K562 (cell line): Measurements from ENCODE around the gene TMEM270. TPM values are rescaled to one million over a fixed set of nuclear protein-coding genes. Genes with fewer than 3 reads are reported as not detected.

Experiments
- ATAC-seq: fragments of 200-7000 bp; cut with Tn5 transposase; 3 replicates; pipeline ENCODE4 v1.9.1; 2020; ENCODE audit warnings: moderate library complexity
- BruUV-seq: library from RNA; stranded (reverse); fragments of 400-500 nt; replicated peaks from 2 replicates; lab custom pipeline; 2021; lab: Mats Ljungman, UMichigan
- CTCF ChIA-PET: fragments of 300-600 bp; formaldehyde crosslinking; extraction: SDS; loops from one replicate; lab custom pipeline; 2021; ENCODE audit warnings: low intra/inter-chr PET ratio; lab: Yijun Ruan, JAX
- POLR2A ChIA-PET: fragments of 300-600, 350-650 bp; sonication (Branson Sonifier 250); formaldehyde crosslinking; extraction: SDS; loops from one replicate; lab custom pipeline; 2021; ENCODE audit warnings: antibody characterized with exemption, inconsistent platforms; lab: Yijun Ruan, JAX
- DNase-seq, 4 experiments: peaks; one replicate each; pipeline versions ENCODE4 v3.0.0 to v3.0.0-alpha.2; 2011 to 2018; ENCODE audit warnings: low spot score in 3 of 4, mixed read lengths in 3 of 4; ENCODE audit errors: extremely low read depth in 1 of 4
- FAIRE-seq: peaks from 2 replicates; lab custom pipeline; 2011; peaks lifted over from hg19 to GRCh38; lab: Jason Lieb, UNC
- H2AFZ ChIP-seq: 2 replicates; pipeline ENCODE4 v1.6.0; 2011; ENCODE audit warnings: low read depth, low read length, control low read depth, inconsistent platforms
- H3K27ac ChIP-seq: fragments of 200-600 bp; 3 replicates; pipeline ENCODE4 v1.8.0; 2011; ENCODE audit warnings: low read depth, mild to moderate bottlenecking, control low read depth, inconsistent platforms, low read length, moderate library complexity, mixed read lengths; ENCODE audit errors: extremely low read depth
- H3K27me3 ChIP-seq, 2 experiments: fragments of 300-600 bp in 1 of 2; 2 replicates in 1 of 2; 3 replicates in 1 of 2; pipeline versions ENCODE4 v1.6.0 to v1.8.0; 2011; ENCODE audit warnings: inconsistent platforms in 2 of 2, low read length in 2 of 2, mild to moderate bottlenecking in 1 of 2, mixed read lengths in 1 of 2, moderate library complexity in 1 of 2; ENCODE audit not compliant: control insufficient read depth in 2 of 2, insufficient read depth in 2 of 2
- H3K36me3 ChIP-seq: fragments of 300-600 bp; 3 replicates; pipeline ENCODE4 v1.8.0; 2011; ENCODE audit warnings: mild to moderate bottlenecking, low read length, inconsistent platforms; ENCODE audit not compliant: control insufficient read depth, insufficient read depth
- H3K4me1 ChIP-seq, 2 experiments: fragments of 200-600 bp in 1 of 2; replicated peaks in 1 of 2; 2 replicates in 1 of 2; 3 replicates in 1 of 2; pipeline versions ENCODE4 v1.5.1 to v1.8.0; 2011; ENCODE audit warnings: inconsistent platforms in 2 of 2, low read length in 2 of 2, mild to moderate bottlenecking in 1 of 2, mixed read lengths in 1 of 2, moderate library complexity in 1 of 2; ENCODE audit not compliant: control insufficient read depth in 2 of 2, insufficient read depth in 2 of 2
- H3K4me2 ChIP-seq: 2 replicates; pipeline ENCODE4 v1.6.1; 2011; ENCODE audit warnings: low read length, control low read depth, inconsistent platforms, mixed read lengths; ENCODE audit not compliant: insufficient read depth
- H3K4me3 ChIP-seq: fragments of 200-600 bp; sonication (generic), shearing (Covaris generic); 2 replicates; pipeline ENCODE4 v1.5.1; 2016; ENCODE audit warnings: control low read depth, inconsistent platforms
- H3K79me2 ChIP-seq: fragments of 200-600 bp; 3 replicates; pipeline ENCODE4 v1.8.0; 2011; ENCODE audit warnings: low read length, inconsistent platforms; ENCODE audit not compliant: control insufficient read depth, insufficient read depth
- H3K9ac ChIP-seq, 2 experiments: 2 replicates each; pipeline versions ENCODE4 v1.6.0 to v1.6.1; 2011; ENCODE audit warnings: low read depth in 2 of 2, low read length in 2 of 2, control low read depth in 1 of 2, inconsistent platforms in 1 of 2, mild to moderate bottlenecking in 1 of 2, mixed read lengths in 1 of 2; ENCODE audit not compliant: insufficient read depth in 1 of 2
- H3K9me1 ChIP-seq: one replicate; pipeline ENCODE4 v1.6.0; 2011; ENCODE audit warnings: inconsistent platforms, mild to moderate bottlenecking, low read length, moderate library complexity; ENCODE audit not compliant: control insufficient read depth, insufficient read depth
- H3K9me3 ChIP-seq: replicated peaks from 2 replicates; pipeline ENCODE4 v1.5.1; 2011; ENCODE audit warnings: low read depth, low read length, inconsistent platforms; ENCODE audit not compliant: control insufficient read depth, insufficient read depth
- H4K20me1 ChIP-seq: replicated peaks from 2 replicates; pipeline ENCODE4 v1.6.1; 2011; ENCODE audit warnings: low read length, inconsistent platforms, mixed read lengths; ENCODE audit not compliant: control insufficient read depth, insufficient read depth
- ADNP ChIP-seq: fragments of 200-800 bp; sonication (Bioruptor generic); IDR thresholded peaks from 2 replicates; pipeline ENCODE4 v1.6.1; 2016; ENCODE audit warnings: missing genetic modification characterization, missing compliant biosample characterization
- ARHGAP35 ChIP-seq: fragments of 450-650 bp; IDR thresholded peaks from 2 replicates; pipeline ENCODE4 v1.6.1; 2018; ENCODE audit not compliant: partially characterized antibody
- CHCHD3 ChIP-seq: fragments of 250-450 bp; sonication (Bioruptor Pico); IDR thresholded peaks from 2 replicates; pipeline ENCODE4 v2.1.2; 2022; ENCODE audit warnings: mild to moderate bottlenecking
- ELF1 ChIP-seq: fragments of 200-800 bp; sonication (Bioruptor generic); IDR thresholded peaks from 2 replicates; pipeline ENCODE4 v1.6.1; 2016; ENCODE audit warnings: missing genetic modification characterization, missing compliant biosample characterization
- FOXK1 ChIP-seq: sonication (generic); formaldehyde crosslinking; IDR thresholded peaks from 2 replicates; pipeline ENCODE4 v1.8.0; 2022; ENCODE audit warnings: missing genetic modification reagents, mild to moderate bottlenecking, borderline replicate concordance
- GABPB1 ChIP-seq: sonication (generic); formaldehyde crosslinking; IDR thresholded peaks from 2 replicates; pipeline ENCODE4 v1.8.0; 2022; ENCODE audit warnings: mild to moderate bottlenecking, missing genetic modification reagents
- KDM4B ChIP-seq, 2 experiments: fragments of 450-650 bp in 1 of 2; sonication (generic) in 1 of 2; IDR thresholded peaks; 2 replicates each; pipeline ENCODE4 v1.6.1; 2016 to 2017; ENCODE audit warnings: borderline replicate concordance in 2 of 2, antibody characterized with exemption in 1 of 2, low read depth in 1 of 2, mild to moderate bottlenecking in 1 of 2
- MYC ChIP-seq, 2 experiments: fragments of 250-450 bp in 1 of 2; sonication (Bioruptor Pico) in 1 of 2; IDR thresholded peaks; 2 replicates each; pipeline versions ENCODE4 v1.5.1 to v1.6.1; 2012 to 2021; ENCODE audit warnings: low read depth in 2 of 2, borderline replicate concordance in 1 of 2, improper control_type of control experiment in 1 of 2, low read length in 1 of 2, mild to moderate bottlenecking in 1 of 2, moderate library complexity in 1 of 2
- NKRF ChIP-seq: fragments of 450-650 bp; IDR thresholded peaks from 2 replicates; pipeline ENCODE4 v1.6.1; 2016; ENCODE audit warnings: borderline replicate concordance
- SMARCA5 ChIP-seq: fragments of 450-650 bp; IDR thresholded peaks from 2 replicates; pipeline ENCODE4 v1.6.1; 2016
- UBTF ChIP-seq, 2 experiments: IDR thresholded peaks; 2 replicates each; pipeline ENCODE4 v1.6.1; 2012; ENCODE audit warnings: improper control_type of control experiment in 2 of 2, low read depth in 2 of 2, low read length in 2 of 2, borderline replicate concordance in 1 of 2
- ZBTB49 ChIP-seq: sonication (generic); formaldehyde crosslinking; IDR thresholded peaks from 2 replicates; pipeline ENCODE4 v1.8.0; 2022; ENCODE audit warnings: missing genetic modification reagents, mild to moderate bottlenecking, borderline replicate concordance
- ZNF121 ChIP-seq: sonication (generic); formaldehyde crosslinking; conservative IDR thresholded peaks from 2 replicates; pipeline ENCODE4 v1.8.0; 2022; ENCODE audit warnings: missing genetic modification reagents
- ZNF561 ChIP-seq: fragments of 450-650 bp; formaldehyde crosslinking; conservative IDR thresholded peaks from 2 replicates; pipeline ENCODE4 v1.4.0; 2020; ENCODE audit warnings: mild to moderate bottlenecking, moderate library complexity
- WGBS: fragments of 100-300 bp; shearing (Covaris generic); methylation state at CpG from one replicate; pipeline ENCODE4 v1.1.6; 2016; ENCODE audit warnings: low coverage, mixed read lengths; ENCODE audit not compliant: insufficient coverage; ENCODE audit errors: missing lambda C conversion rate; 5-methylcytosine and 5-hydroxymethylcytosine counted together
- in situ Hi-C: fragments of 300-500 bp; cut with MboI; formaldehyde crosslinking; loops from 4 replicates; pipeline ENCODE4 v1.15.0; 2018; ENCODE audit warnings: inconsistent platforms, mixed read lengths
- intact Hi-C: fragments of 100-400 bp; cut with micrococcal nuclease; formaldehyde crosslinking; loops from 2 replicates; pipeline ENCODE4 v1.14.2; 2022
- polyA plus RNA-seq, 8 experiments: library from polyadenylated mRNA; depleted of rRNA in 4 of 8; stranded (reverse) in 5 of 8; unstranded in 3 of 8; fragments of >200 nt; fragmentation: Nextera tagmentation in 2 of 8; fragmentation: Illumina TruSeq in 1 of 8; extraction: Ambion mirVana in 2 of 8; extraction: Trizol in 1 of 8; gene quantifications; 2 replicates each; pipeline versions ENCODE4 v1.2.1 to v1.2.3, GENCODE V29; 2011 to 2014; ENCODE audit warnings: inconsistent platforms in 1 of 8, missing spikeins in 1 of 8
- total RNA-seq, 7 experiments: library from RNA; depleted of rRNA in 6 of 7; stranded (reverse); fragments of >200 nt in 6 of 7; fragmentation: Illumina TruSeq in 2 of 7; extraction: Trizol in 2 of 7; gene quantifications; 2 replicates each; pipeline versions ENCODE4 v1.2.1 to v1.2.3, GENCODE V29; 2011 to 2021; ENCODE audit warnings: low replicate concordance in 1 of 7

TMEM270 gene
- total and polyA plus RNA-seq, 9 of the 15 experiments (the other 6 are each of a cell fraction or from before 2014, with no cell fraction given): not detected

- Histone ChIP-seq H4K20me1 (peaks cover 19% of the 10 kb centered on the region), H3K79me2 (no peaks in the 10 kb centered on the region), H3K9me1 (no peaks in the 10 kb centered on the region), H2AFZ (no peak overlapping the region), H3K27ac (peak overlapping the region; percentile 22; the same call in 1 of the 3 replicates), H3K4me3 (no peak overlapping the region), H3K9me3 (no peaks in the 10 kb centered on the region), H3K4me2 (no peak overlapping the region), H3K9ac (no peak overlapping the region), H3K36me3 (no peaks in the 10 kb centered on the region), H3K4me1 (peaks cover 12 to 26% of the 10 kb centered on the region in 2 experiments), H3K27me3 (peaks cover 6 to 41% of the 10 kb centered on the region in 2 experiments)
- ChIA-PET POLR2A (interaction anchor here (0.7 to 1.5 kb wide), 6 partner anchors 8 to 83 kb away, joined by 3 to 7 read pairs (median 3); no protein-coding TSS in a partner anchor), CTCF (no interaction called here)
- TF ChIP-seq UBTF (IDR thresholded peaks at IDR 0.05; ENCODE audit: borderline replicate concordance in 1 of 2, low read depth in 2 of 2, low read length in 2 of 2) (0 out of 4 replicates have a peak, but pooled peaks of 1 of the 2 experiments have one; percentile 6), FOXK1 (CRISPR knock-in tag) (peak; percentile 61; the same call in 1 of the 2 replicates), KDM4B (IDR thresholded peaks at IDR 0.05; ENCODE audit: borderline replicate concordance in 2 of 2, low read depth in 1 of 2) (0 out of 4 replicates have a peak, but pooled peaks of 1 of the 2 experiments have one; percentile 48), ZNF121 (peak; percentile 96), MYC (IDR thresholded peaks at IDR 0.05; ENCODE audit: low read depth, low read length) (no peak), MYC (CRISPR knock-in tag; IDR thresholded peaks at IDR 0.05; ENCODE audit: borderline replicate concordance, low read depth) (0 out of 2 replicates have a peak, but pooled peaks have one; percentile 23), ADNP (tag) (0 out of 2 replicates have a peak, but pooled peaks have one; percentile 96), SMARCA5 (peak; percentile 95; the same call in 1 of the 2 replicates), NKRF (0 out of 2 replicates have a peak, but pooled peaks have one; percentile 16), GABPB1 (CRISPR knock-in tag) (no peak), ELF1 (tag) (peak; percentile 14; the same call in 1 of the 2 replicates), CHCHD3 (CRISPR knock-in tag) (no peak), ARHGAP35 (peak; percentile 8), ZBTB49 (CRISPR knock-in tag) (0 out of 2 replicates have a peak, but pooled peaks have one; percentile 45), ZNF561 (CRISPR knock-in tag) (no peak)
- ATAC-seq: no peak
- no TSS peak for BruUV-seq
- no peak for DNase-seq
- intact Hi-C loops (loop anchor here (5.0 kb wide), 1 partner anchor 142 kb away; the partner anchor contains the start of gene ELN), in situ Hi-C loops (no loop called here)
- no peak for FAIRE-seq
- 46% methylated on average over 3 of the region's 3 CpGs for WGBS
Measured at GRCh38 chr7:73885433-73885974, 24.5 kb downstream of the TMEM270 start.
